Activated CD8-positive, alpha-beta memory T cell treated with anti-CD3 and anti-CD28 coated beads, Interleukin-2, amount 10 ng/mL, durations not matched to agents 7 days and 5 days (primary cell): ENCODE measurements around the gene PCDHB5. TPM values are rescaled to one million over a fixed set of nuclear protein-coding genes. Genes with fewer than 3 reads are reported as not detected.
"Not testable (repeated sequence)": the region's sequence is repeated elsewhere in the genome, so short reads cannot be mapped to it uniquely, and the experiment has no call there.

Experiments
- ATAC-seq: fragments of 150-1000 bp; cut with Tn5 transposase; one replicate; pipeline ENCODE4 v1.10.0; 2021; ENCODE audit warnings: moderate library complexity
- CTCF ChIA-PET: fragments of 350-600 bp; sonication (Branson Sonifier 250); formaldehyde crosslinking; loops from one replicate; lab custom pipeline; 2021; ENCODE audit warnings: antibody characterized with exemption; lab: Charles Lee
- DNase-seq: peaks from one replicate; pipeline ENCODE4 v3.0.0-alpha.2; 2020
- H3K27ac Mint-ChIP-seq: one replicate; pipeline ENCODE4 v1.8.0; 2021; ENCODE audit warnings: mild to moderate bottlenecking, mixed read lengths
- H3K27me3 Mint-ChIP-seq: one replicate; pipeline ENCODE4 v1.8.0; 2021; ENCODE audit warnings: mixed read lengths
- H3K36me3 Mint-ChIP-seq: one replicate; pipeline ENCODE4 v1.8.0; 2021; ENCODE audit warnings: mild to moderate bottlenecking, mixed read lengths
- H3K4me1 Mint-ChIP-seq: one replicate; pipeline ENCODE4 v1.8.0; 2021; ENCODE audit warnings: mixed read lengths
- H3K4me3 Mint-ChIP-seq: one replicate; pipeline ENCODE4 v1.8.0; 2021; ENCODE audit warnings: mild to moderate bottlenecking, moderate library complexity, mixed read lengths
- H3K9me3 Mint-ChIP-seq: one replicate; pipeline ENCODE4 v1.8.0; 2022; ENCODE audit warnings: low read depth, mixed read lengths
- total RNA-seq, 2 experiments: library from RNA; stranded (reverse); gene quantifications; one replicate each; pipeline ENCODE4 v1.2.3, GENCODE V29; 2021

The PCDHB5 gene
- total RNA-seq, 2 experiments from 2014 or later: not detected

- CTCF ChIA-PET, H3K9me3 Mint-ChIP-seq, H3K4me3 Mint-ChIP-seq, H3K4me1 Mint-ChIP-seq, H3K27me3 Mint-ChIP-seq, H3K27ac Mint-ChIP-seq, ATAC-seq, DNase-seq, H3K36me3 Mint-ChIP-seq: not testable (repeated sequence)
Measured at GRCh38 chr5:141123396-141124135, 11.4 kb upstream of the PCDHB5 start.

- H3K4me1 Mint-ChIP-seq: no peaks in the 10 kb centered on the region
- H3K4me3 Mint-ChIP-seq: no peak overlapping the region
- no peak overlapping the region for H3K27ac Mint-ChIP-seq
- peaks cover 6% of the 10 kb centered on the region for H3K9me3 Mint-ChIP-seq
- no peaks in the 10 kb centered on the region for H3K36me3 Mint-ChIP-seq
- no peak for DNase-seq
- no peak for ATAC-seq
- CTCF ChIA-PET: no interaction called here
- H3K27me3 Mint-ChIP-seq: peaks cover 4% of the 10 kb centered on the region
Measured at GRCh38 chr5:141127305-141127704, 7.7 kb upstream of the PCDHB5 start.

DNA sequence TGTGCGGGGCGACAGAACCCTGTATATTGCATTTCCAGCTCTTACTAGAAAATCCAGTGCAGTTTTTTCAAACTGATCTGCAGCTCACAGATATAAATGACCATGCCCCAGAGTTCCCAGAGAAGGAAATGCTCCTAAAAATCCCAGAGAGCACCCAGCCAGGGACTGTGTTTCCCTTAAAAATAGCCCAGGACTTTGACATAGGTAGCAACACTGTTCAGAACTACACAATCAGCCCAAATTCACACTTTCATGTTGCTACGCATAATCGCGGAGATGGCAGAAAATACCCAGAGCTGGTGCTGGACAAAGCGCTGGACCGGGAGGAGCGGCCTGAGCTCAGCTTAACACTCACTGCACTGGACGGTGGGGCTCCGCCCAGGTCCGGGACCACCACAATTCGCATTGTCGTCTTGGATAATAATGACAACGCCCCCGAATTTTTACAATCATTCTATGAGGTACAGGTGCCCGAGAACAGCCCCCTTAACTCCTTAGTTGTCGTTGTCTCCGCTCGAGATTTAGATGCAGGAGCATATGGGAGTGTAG is 786 bp downstream of the PCDHB5 start:
- no peak overlapping the region for H3K4me3 Mint-ChIP-seq

GRCh38 chr5:141137346-141137745 is 2.3 kb downstream of the PCDHB5 start:
- DNase-seq, H3K4me3 Mint-ChIP-seq, H3K4me1 Mint-ChIP-seq, H3K27me3 Mint-ChIP-seq, CTCF ChIA-PET, H3K27ac Mint-ChIP-seq, ATAC-seq, H3K36me3 Mint-ChIP-seq, H3K9me3 Mint-ChIP-seq: not testable (repeated sequence)

More for the DNA sequence above, 786 bp downstream of the PCDHB5 start:
- ATAC-seq (no peak), DNase-seq (no peak)
- CTCF ChIA-PET: no interaction called here
- Mint-ChIP-seq H3K36me3 (peaks cover 4% of the 10 kb centered on the region), H3K4me1 (peaks cover 2% of the 10 kb centered on the region), H3K27me3 (no peaks in the 10 kb centered on the region), H3K27ac (no peak overlapping the region), H3K9me3 (peaks cover 11% of the 10 kb centered on the region)

- Mint-ChIP-seq H3K4me3 (no peak within 1 kb of the TSS), H3K27ac (no peak within 1 kb of the TSS), H3K27me3 (no peaks in the 10 kb centered on the region), H3K4me1 (no peaks in the 10 kb centered on the region), H3K36me3 (peaks cover 6% of the 10 kb centered on the region), H3K9me3 (peaks cover 8% of the 10 kb centered on the region)
- no peak for DNase-seq
- ATAC-seq: no peak
- CTCF ChIA-PET: no interaction called here
Measured at GRCh38 chr5:141149812-141150211, 14.8 kb downstream of the PCDHB5 start, which contains the start of gene PCDHB6. TSS of gene PCDHB6 (plus strand) at chr5:141150057. CDS start at chr5:141150258, 201 bp downstream.

DNA sequence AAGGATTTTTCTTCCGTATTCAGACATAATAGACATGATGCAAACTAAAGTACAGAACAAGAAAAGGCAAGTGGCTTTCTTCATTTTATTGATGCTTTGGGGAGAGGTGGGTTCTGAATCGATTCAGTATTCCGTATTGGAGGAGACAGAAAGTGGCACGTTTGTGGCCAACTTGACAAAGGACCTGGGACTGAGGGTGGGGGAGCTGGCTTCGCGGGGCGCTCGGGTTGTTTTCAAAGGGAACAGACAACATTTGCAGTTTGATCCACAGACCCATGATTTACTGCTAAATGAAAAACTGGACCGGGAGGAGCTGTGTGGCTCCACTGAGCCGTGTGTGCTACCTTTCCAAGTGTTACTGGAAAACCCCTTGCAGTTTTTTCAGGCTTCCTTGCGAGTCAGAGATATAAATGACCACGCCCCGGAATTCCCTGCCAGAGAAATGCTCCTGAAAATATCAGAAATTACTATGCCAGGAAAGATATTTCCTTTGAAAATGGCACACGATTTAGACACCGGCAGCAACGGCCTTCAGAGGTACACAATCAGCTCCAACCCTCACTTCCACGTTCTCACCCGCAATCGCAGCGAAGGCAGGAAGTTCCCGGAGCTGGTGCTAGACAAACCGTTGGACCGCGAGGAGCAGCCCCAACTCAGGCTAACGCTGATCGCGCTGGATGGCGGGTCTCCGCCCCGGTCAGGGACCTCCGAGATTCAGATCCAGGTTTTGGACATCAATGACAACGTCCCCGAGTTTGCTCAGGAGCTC is 15.4 kb downstream of the PCDHB5 start:
- ATAC-seq: no peak
- Mint-ChIP-seq H3K9me3 (peaks cover 8% of the 10 kb centered on the region), H3K27me3 (no peaks in the 10 kb centered on the region)

GRCh38 chr5:141150993-141151325 is 16.0 kb downstream of the PCDHB5 start:
- CTCF ChIA-PET: no interaction called here
- no peak for ATAC-seq
- Mint-ChIP-seq H3K9me3 (peaks cover 8% of the 10 kb centered on the region), H3K27me3 (no peaks in the 10 kb centered on the region), H3K27ac (no peak overlapping the region), H3K4me1 (no peaks in the 10 kb centered on the region), H3K36me3 (peaks cover 6% of the 10 kb centered on the region), H3K4me3 (no peak overlapping the region)
- no peak for DNase-seq

More for the DNA sequence above, 15.4 kb downstream of the PCDHB5 start:
- CTCF ChIA-PET: no interaction called here
- Mint-ChIP-seq H3K36me3 (peaks cover 6% of the 10 kb centered on the region), H3K27ac (no peak overlapping the region), H3K4me3 (no peak overlapping the region), H3K4me1 (no peaks in the 10 kb centered on the region)
- DNase-seq: no peak

GRCh38 chr5:141151632-141152031 is 16.6 kb downstream of the PCDHB5 start:
- DNase-seq, H3K9me3 Mint-ChIP-seq, H3K27ac Mint-ChIP-seq, H3K4me1 Mint-ChIP-seq, CTCF ChIA-PET, ATAC-seq, H3K4me3 Mint-ChIP-seq, H3K36me3 Mint-ChIP-seq, H3K27me3 Mint-ChIP-seq: not testable (repeated sequence)

- H3K4me1 Mint-ChIP-seq, H3K27ac Mint-ChIP-seq, DNase-seq, ATAC-seq, H3K27me3 Mint-ChIP-seq, H3K36me3 Mint-ChIP-seq, H3K4me3 Mint-ChIP-seq, CTCF ChIA-PET: not testable (repeated sequence)
- peaks cover 11% of the 10 kb centered on the region for H3K9me3 Mint-ChIP-seq
Measured at GRCh38 chr5:141152096-141152495, 17.1 kb downstream of the PCDHB5 start.

GRCh38 chr5:141155540-141156374 is 20.8 kb downstream of the PCDHB5 start:
- no peak overlapping the region for H3K4me3 Mint-ChIP-seq
- H3K27ac Mint-ChIP-seq: no peak overlapping the region
- no peaks in the 10 kb centered on the region for H3K4me1 Mint-ChIP-seq
- ATAC-seq (no peak), DNase-seq (no peak)
- H3K9me3 Mint-ChIP-seq: peaks cover 12% of the 10 kb centered on the region
- no peaks in the 10 kb centered on the region for H3K27me3 Mint-ChIP-seq
- H3K36me3 Mint-ChIP-seq: peaks cover 6% of the 10 kb centered on the region
- CTCF ChIA-PET: no interaction called here

DNA sequence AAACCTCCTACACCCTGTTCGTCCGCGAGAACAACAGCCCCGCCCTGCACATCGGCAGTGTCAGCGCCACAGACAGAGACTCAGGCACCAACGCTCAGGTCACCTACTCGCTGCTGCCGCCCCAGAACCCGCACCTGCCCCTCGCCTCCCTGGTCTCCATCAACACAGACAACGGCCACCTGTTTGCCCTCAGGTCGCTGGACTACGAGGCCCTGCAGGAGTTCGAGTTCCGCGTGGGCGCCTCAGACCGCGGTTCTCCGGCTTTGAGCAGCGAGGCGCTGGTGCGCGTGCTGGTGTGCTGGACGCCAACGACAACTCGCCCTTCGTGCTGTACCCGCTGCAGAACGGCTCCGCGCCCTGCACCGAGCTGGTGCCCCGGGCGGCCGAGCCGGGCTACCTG is 22.4 kb downstream of the PCDHB5 start:
- H3K27ac Mint-ChIP-seq, H3K9me3 Mint-ChIP-seq, DNase-seq, H3K4me3 Mint-ChIP-seq, H3K36me3 Mint-ChIP-seq, H3K27me3 Mint-ChIP-seq, H3K4me1 Mint-ChIP-seq, CTCF ChIA-PET, ATAC-seq: not testable (repeated sequence)

- H3K27me3 Mint-ChIP-seq, H3K36me3 Mint-ChIP-seq, CTCF ChIA-PET, ATAC-seq, H3K27ac Mint-ChIP-seq, DNase-seq, H3K4me1 Mint-ChIP-seq, H3K4me3 Mint-ChIP-seq, H3K9me3 Mint-ChIP-seq: not testable (repeated sequence)
Measured at GRCh38 chr5:141157901-141158300, 22.9 kb downstream of the PCDHB5 start.
